Measurements from ENCODE around the gene NT5E.

- TF ChIP-seq CTCF (IDR thresholded peaks at IDR 0.05) (no peak), POLR2A (IDR thresholded peaks at IDR 0.05) (no peak)
These were observed 26.6 kb downstream of the NT5E start for GRCh38 chr6:85476532-85476931.

All from esophagus squamous epithelium (tissue), 4 donors.